ENCODE results near the gene WDR54.

The WDR54 gene

DNA sequence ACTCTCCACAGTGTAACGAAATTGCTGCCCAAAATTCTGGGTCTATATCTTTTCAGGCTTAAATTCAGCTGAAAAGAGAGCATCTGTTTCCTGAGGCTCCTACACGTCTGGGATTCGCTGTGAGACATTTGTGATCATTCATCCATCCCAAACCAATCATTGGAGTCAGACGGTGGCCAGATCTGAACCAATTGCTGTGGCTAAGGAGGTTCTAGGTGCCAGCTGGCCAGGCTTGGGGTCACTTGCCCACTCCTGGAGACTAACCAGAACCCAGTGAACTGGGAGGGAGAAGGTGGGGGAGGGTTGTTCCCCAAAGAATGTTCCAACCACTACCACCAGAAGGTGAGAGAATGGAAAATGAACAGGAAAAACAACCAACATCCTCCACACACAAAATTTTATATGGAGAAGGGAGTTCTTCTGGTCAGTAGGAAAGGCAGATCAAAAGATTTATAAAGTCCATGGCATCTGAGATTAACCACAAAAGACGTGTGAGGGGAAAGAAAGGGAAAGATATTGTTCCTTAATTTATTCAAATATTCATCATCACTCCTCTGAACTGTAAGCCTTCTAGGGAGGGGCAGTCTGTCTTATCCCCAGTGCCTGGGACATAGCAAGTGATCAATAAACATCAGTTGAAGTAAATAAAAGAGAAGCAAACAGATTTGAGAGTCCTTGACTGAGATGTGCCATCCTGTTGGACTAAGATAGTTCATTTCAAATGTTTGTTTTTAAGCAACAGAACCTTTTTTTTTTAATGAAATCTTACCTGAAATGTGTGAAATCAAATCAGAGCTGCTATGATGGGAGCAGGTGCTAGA is 23.2 kb downstream of the WDR54 start:
- no peak overlapping the region for H3K27ac ChIP-seq (replicated peaks)
- H3K27me3 ChIP-seq (ENCODE audit: insufficient read depth, poor library complexity, severe bottlenecking), result peaks cover 44% of the 10 kb centered on the region
- H3K4me3 ChIP-seq (replicated peaks; ENCODE audit: insufficient read depth, low read length), result no peak overlapping the region
- TF ChIP-seq, protein P1, sequence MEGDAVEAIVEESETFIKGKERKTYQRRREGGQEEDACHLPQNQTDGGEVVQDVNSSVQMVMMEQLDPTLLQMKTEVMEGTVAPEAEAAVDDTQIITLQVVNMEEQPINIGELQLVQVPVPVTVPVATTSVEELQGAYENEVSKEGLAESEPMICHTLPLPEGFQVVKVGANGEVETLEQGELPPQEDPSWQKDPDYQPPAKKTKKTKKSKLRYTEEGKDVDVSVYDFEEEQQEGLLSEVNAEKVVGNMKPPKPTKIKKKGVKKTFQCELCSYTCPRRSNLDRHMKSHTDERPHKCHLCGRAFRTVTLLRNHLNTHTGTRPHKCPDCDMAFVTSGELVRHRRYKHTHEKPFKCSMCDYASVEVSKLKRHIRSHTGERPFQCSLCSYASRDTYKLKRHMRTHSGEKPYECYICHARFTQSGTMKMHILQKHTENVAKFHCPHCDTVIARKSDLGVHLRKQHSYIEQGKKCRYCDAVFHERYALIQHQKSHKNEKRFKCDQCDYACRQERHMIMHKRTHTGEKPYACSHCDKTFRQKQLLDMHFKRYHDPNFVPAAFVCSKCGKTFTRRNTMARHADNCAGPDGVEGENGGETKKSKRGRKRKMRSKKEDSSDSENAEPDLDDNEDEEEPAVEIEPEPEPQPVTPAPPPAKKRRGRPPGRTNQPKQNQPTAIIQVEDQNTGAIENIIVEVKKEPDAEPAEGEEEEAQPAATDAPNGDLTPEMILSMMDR (IDR thresholded peaks at IDR 0.05; ENCODE audit: insufficient read depth, low read length), result no peak
- TF ChIP-seq, protein P2, sequence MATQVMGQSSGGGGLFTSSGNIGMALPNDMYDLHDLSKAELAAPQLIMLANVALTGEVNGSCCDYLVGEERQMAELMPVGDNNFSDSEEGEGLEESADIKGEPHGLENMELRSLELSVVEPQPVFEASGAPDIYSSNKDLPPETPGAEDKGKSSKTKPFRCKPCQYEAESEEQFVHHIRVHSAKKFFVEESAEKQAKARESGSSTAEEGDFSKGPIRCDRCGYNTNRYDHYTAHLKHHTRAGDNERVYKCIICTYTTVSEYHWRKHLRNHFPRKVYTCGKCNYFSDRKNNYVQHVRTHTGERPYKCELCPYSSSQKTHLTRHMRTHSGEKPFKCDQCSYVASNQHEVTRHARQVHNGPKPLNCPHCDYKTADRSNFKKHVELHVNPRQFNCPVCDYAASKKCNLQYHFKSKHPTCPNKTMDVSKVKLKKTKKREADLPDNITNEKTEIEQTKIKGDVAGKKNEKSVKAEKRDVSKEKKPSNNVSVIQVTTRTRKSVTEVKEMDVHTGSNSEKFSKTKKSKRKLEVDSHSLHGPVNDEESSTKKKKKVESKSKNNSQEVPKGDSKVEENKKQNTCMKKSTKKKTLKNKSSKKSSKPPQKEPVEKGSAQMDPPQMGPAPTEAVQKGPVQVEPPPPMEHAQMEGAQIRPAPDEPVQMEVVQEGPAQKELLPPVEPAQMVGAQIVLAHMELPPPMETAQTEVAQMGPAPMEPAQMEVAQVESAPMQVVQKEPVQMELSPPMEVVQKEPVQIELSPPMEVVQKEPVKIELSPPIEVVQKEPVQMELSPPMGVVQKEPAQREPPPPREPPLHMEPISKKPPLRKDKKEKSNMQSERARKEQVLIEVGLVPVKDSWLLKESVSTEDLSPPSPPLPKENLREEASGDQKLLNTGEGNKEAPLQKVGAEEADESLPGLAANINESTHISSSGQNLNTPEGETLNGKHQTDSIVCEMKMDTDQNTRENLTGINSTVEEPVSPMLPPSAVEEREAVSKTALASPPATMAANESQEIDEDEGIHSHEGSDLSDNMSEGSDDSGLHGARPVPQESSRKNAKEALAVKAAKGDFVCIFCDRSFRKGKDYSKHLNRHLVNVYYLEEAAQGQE (IDR thresholded peaks at IDR 0.05; ENCODE audit: insufficient replicate concordance, low read depth), result no peak
- DNase-seq (ENCODE audit: low read depth in 1 of 2, low spot score in 1 of 2), result no peak

DNA sequence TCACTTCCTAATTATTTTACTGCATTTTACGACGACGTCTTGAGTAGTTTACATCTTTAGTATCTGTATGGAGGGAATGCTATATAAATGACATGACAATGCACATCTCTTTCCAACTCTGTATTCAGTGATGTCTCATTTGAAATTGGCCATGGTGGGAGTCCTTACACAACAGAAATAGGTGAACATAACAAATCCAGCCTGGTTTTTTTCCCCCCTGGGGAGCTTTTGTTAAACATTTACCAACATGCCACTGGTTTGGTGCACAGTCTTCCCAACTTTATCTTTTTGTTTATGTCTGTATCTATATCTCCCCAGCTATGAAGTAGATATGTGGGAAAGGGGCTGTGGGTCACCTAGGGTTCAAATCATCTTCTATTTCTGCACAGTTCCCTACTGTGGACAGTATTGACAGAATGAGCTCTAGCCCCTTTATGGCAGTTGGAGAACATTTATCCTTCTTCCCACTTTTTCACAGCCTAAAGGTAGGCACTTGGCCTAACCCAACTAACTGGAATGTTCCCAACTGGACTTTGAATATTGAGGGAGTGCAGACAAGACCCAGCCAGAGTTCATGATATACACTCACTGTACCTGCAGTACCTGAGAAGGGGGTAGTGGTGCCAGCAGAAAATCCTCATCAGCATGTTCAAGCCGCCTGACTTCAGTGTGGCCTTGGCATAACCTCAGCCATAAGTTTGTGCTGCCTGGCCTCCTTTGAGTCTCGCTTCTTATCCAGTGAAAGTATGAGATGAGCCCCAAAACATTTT is 25.9 kb downstream of the WDR54 start:
- Histone ChIP-seq H3K27me3 (ENCODE audit: insufficient read depth, poor library complexity, severe bottlenecking) (peaks cover 17% of the 10 kb centered on the region), H3K27ac (replicated peaks) (no peak overlapping the region), H3K4me3 (replicated peaks; ENCODE audit: insufficient read depth, low read length) (no peak overlapping the region)
- TF ChIP-seq GABPA (IDR thresholded peaks at IDR 0.05; ENCODE audit: low read depth) (no peak), SPI1 (IDR thresholded peaks at IDR 0.05; ENCODE audit: borderline replicate concordance, low read depth) (no peak), POLR2AphosphoS5 (IDR thresholded peaks at IDR 0.05; ENCODE audit: low read depth) (no peak)
- TF ChIP-seq, protein P1 (IDR thresholded peaks at IDR 0.05; ENCODE audit: insufficient read depth, low read length), result no peak
- TF ChIP-seq, protein P2 (IDR thresholded peaks at IDR 0.05; ENCODE audit: insufficient replicate concordance, low read depth), result no peak
- DNase-seq (ENCODE audit: low read depth in 1 of 2, low spot score in 1 of 2), result no peak

DNA sequence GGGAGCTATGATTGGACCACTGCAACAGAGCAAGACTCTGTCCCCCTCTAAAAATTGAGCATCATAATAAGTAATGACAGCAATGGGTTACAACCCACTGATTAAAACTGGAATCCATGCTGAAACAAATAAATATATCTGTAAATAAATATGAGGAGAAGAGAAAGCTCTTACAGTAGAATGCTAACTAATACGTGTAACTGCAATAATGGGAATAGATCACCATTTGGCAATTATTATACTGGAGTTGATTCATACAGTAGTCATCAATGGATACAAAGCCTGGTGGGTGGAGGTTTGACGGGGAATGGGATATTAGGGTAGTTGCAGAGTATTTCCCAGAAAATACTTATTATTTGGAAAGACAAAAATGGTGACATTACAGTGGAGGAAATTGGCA is 27.2 kb downstream of the WDR54 start:
- TF ChIP-seq POLR2AphosphoS5 (IDR thresholded peaks at IDR 0.05; ENCODE audit: low read depth), result no peak
- no peak for TF ChIP-seq GABPA (IDR thresholded peaks at IDR 0.05; ENCODE audit: low read depth)
- TF ChIP-seq, protein P1 (IDR thresholded peaks at IDR 0.05; ENCODE audit: insufficient read depth, low read length), result no peak
- TF ChIP-seq, protein P2 (IDR thresholded peaks at IDR 0.05; ENCODE audit: insufficient replicate concordance, low read depth), result no peak
- no peak for TF ChIP-seq SPI1 (IDR thresholded peaks at IDR 0.05; ENCODE audit: borderline replicate concordance, low read depth)
- Histone ChIP-seq H3K27ac (replicated peaks) (no peak overlapping the region), H3K27me3 (ENCODE audit: insufficient read depth, poor library complexity, severe bottlenecking) (peaks cover 6% of the 10 kb centered on the region), H3K4me3 (replicated peaks; ENCODE audit: insufficient read depth, low read length) (no peak overlapping the region)
- DNase-seq (ENCODE audit: low read depth in 1 of 2, low spot score in 1 of 2), result no peak

All from HL-60 (cell line).